Keratinocyte (primary cell): ENCODE results near the gene TTC28. TPM values are rescaled to one million over a fixed set of nuclear protein-coding genes. Genes with fewer than 3 reads are reported as not detected.

ENCODE experiments used
- DNase-seq: peaks from one replicate; pipeline ENCODE4 v3.0.0-alpha.2; 2011; ENCODE audit warnings: low read depth, missing footprints, low spot score
- FAIRE-seq: peaks from 2 replicates; lab custom pipeline; 2011; peaks lifted over from hg19 to GRCh38; lab: Jason Lieb, UNC
- H2AFZ ChIP-seq: 2 replicates; pipeline ENCODE4 v1.6.0; 2012; ENCODE audit warnings: low read length, control low read depth, inconsistent platforms; ENCODE audit not compliant: control insufficient read depth
- H3K27ac ChIP-seq: 2 replicates; pipeline ENCODE4 v1.5.1; 2011; ENCODE audit warnings: low read length; ENCODE audit not compliant: control insufficient read depth, insufficient read depth
- H3K27me3 ChIP-seq: 3 replicates; pipeline ENCODE4 v1.6.0; 2011; ENCODE audit warnings: low read length; ENCODE audit not compliant: control insufficient read depth, insufficient read depth; ENCODE audit errors: extremely low read depth
- H3K36me3 ChIP-seq, 2 experiments: 2 replicates in 1 of 2; 3 replicates in 1 of 2; pipeline ENCODE4 v1.5.1; 2011; ENCODE audit warnings: low read length in 2 of 2, mild to moderate bottlenecking in 1 of 2; ENCODE audit not compliant: control insufficient read depth in 2 of 2, insufficient read depth in 2 of 2; ENCODE audit errors: extremely low read depth in 1 of 2
- H3K4me1 ChIP-seq: 3 replicates; pipeline ENCODE4 v1.5.1; 2011; ENCODE audit warnings: low read length; ENCODE audit not compliant: control insufficient read depth, insufficient read depth; ENCODE audit errors: extremely low read depth
- H3K4me2 ChIP-seq: 3 replicates; pipeline ENCODE4 v1.6.0; 2011; ENCODE audit warnings: low read depth, low read length; ENCODE audit not compliant: control insufficient read depth, insufficient read depth; ENCODE audit errors: extremely low read depth
- H3K4me3 ChIP-seq, 3 experiments: fragments of 200-600 bp in 1 of 3; sonication (generic) in 1 of 3; 2 replicates in 2 of 3; 3 replicates in 1 of 3; pipeline ENCODE4 v1.5.1; 2011 to 2016; ENCODE audit warnings: low read length in 3 of 3, mild to moderate bottlenecking in 3 of 3, control low read depth in 2 of 3, inconsistent platforms in 1 of 3, low read depth in 1 of 3, mixed read lengths in 1 of 3, mixed run types in 1 of 3, moderate library complexity in 1 of 3; ENCODE audit not compliant: control insufficient read depth in 2 of 3, insufficient read depth in 2 of 3; ENCODE audit errors: extremely low read depth in 1 of 3
- H3K79me2 ChIP-seq: 2 replicates; pipeline ENCODE4 v1.6.0; 2012; ENCODE audit warnings: low read length; ENCODE audit not compliant: control insufficient read depth, insufficient read depth
- H3K9ac ChIP-seq: 3 replicates; pipeline ENCODE4 v1.6.0; 2011; ENCODE audit warnings: low read length; ENCODE audit not compliant: control insufficient read depth, insufficient read depth; ENCODE audit errors: extremely low read depth
- H3K9me1 ChIP-seq: 3 replicates; pipeline ENCODE4 v1.6.0; 2011; ENCODE audit warnings: low read length; ENCODE audit not compliant: control insufficient read depth, insufficient read depth; ENCODE audit errors: extremely low read depth
- H3K9me3 ChIP-seq: 2 replicates; pipeline ENCODE4 v1.5.1; 2012; ENCODE audit warnings: low read depth, low read length; ENCODE audit not compliant: control insufficient read depth
- H4K20me1 ChIP-seq: 3 replicates; pipeline ENCODE4 v1.6.0; 2011; ENCODE audit warnings: low read length; ENCODE audit not compliant: control insufficient read depth, insufficient read depth; ENCODE audit errors: extremely low read depth
- EZH2 ChIP-seq: IDR thresholded peaks from one replicate; pipeline ENCODE4 v1.6.1; 2012; ENCODE audit warnings: inconsistent platforms, mild to moderate bottlenecking, low read length, moderate library complexity
- dilution Hi-C: fragments of 300-500 bp; cut with MboI; formaldehyde crosslinking; loops from one replicate; pipeline ENCODE4 v1.7.0; 2020; ENCODE audit warnings: low sequenced_read_pairs; ENCODE audit not compliant: extremely low pct_ligation_motif_present
- polyA plus RNA-seq, 5 experiments: library from polyadenylated mRNA; depleted of rRNA in 3 of 5; stranded (reverse) in 3 of 5; stranded (forward) in 1 of 5; unstranded in 1 of 5; fragments of >200 nt; gene quantifications; 1 replicate in 1 of 5; 2 replicates in 3 of 5; 3 replicates in 1 of 5; pipeline versions ENCODE4 v1.2.1 to v1.2.3, GENCODE V29; 2011 to 2012; ENCODE audit warnings: missing spikeins in 2 of 5, low read depth in 1 of 5, low replicate concordance in 1 of 5
- small RNA-seq, 3 experiments: library from RNA; depleted of rRNA; stranded (forward); fragments of <200 nt; gene quantifications; one replicate each; pipeline ENCODE3, GENCODE V24; 2012; ENCODE audit warnings: low read depth in 3 of 3, low replicate concordance in 1 of 3; ENCODE audit not compliant: insufficient read length in 3 of 3
- TF ChIP-seq, protein P1 (sequence below), 3 experiments: IDR thresholded peaks in 1 of 3; conservative IDR thresholded peaks in 1 of 3; optimal IDR thresholded peaks in 1 of 3; 2 replicates in 2 of 3; 3 replicates in 1 of 3; pipeline versions ENCODE3 to v1.5.1; 2011; ENCODE audit warnings: low read length in 3 of 3, mild to moderate bottlenecking in 3 of 3, moderate library complexity in 2 of 3, control low read depth in 1 of 3, inconsistent platforms in 1 of 3; ENCODE audit not compliant: insufficient read depth in 2 of 3; ENCODE audit errors: extremely low read depth in 1 of 3

Gene TTC28
- polyA plus RNA-seq, 1 donor (not counting 4 experiments of a cell fraction or from before 2014, with no cell fraction given), result 0.66 TPM

DNA sequence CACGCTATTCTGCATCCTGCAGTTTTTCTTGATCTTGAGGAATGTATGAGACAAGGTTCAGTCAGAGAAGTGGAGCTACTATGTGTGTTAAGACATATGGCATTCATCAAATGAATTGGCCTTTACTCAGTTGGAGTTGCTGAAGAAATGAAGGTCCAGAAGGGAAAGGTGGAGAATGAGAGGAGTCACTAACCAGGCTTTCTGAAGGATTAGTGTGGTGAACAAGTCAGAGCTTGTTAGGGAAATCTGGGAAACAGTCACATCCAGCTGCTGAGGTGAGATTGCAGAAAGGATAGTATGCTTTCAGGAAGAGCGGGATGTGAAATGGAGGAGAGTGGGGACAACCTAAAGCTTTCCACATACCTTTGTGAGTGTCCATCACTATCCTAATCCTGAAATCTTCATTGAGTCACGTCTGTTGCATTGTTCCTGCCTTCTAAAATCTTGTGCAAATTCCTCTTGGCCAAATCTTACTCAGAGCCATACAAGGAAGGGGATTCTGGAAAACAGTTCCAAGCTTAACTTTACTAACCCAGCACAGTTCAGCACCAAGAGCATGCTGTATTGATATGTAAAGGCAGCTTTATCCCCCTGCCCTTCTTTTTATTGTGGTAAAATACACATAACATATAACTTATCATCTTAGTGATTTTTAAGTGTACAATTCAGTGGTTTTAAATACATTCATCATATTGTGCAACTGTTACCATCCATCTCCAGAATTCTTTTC, 749.1 kb downstream of the TTC28 start:
- H3K4me2 ChIP-seq, result peak overlapping the region; percentile 37
- peaks cover 15% of the 10 kb centered on the region for H3K4me1 ChIP-seq
- no peak overlapping the region for H3K4me3 ChIP-seq
- no peaks in the 10 kb centered on the region for H3K36me3 ChIP-seq
- H3K27me3 ChIP-seq, result no peaks in the 10 kb centered on the region
- no peaks in the 10 kb centered on the region for H3K9me3 ChIP-seq
- H4K20me1 ChIP-seq, result no peaks in the 10 kb centered on the region
- FAIRE-seq, result peak; percentile 100
- DNase-seq, result peak; percentile 75
- dilution Hi-C loops, result no loop called here
- H3K27ac ChIP-seq, result no peak overlapping the region
- no peaks in the 10 kb centered on the region for H3K9me1 ChIP-seq
- no peak overlapping the region for H3K9ac ChIP-seq
- no peaks in the 10 kb centered on the region for H3K79me2 ChIP-seq
- TF ChIP-seq EZH2, result no peak
- TF ChIP-seq, protein P1, sequence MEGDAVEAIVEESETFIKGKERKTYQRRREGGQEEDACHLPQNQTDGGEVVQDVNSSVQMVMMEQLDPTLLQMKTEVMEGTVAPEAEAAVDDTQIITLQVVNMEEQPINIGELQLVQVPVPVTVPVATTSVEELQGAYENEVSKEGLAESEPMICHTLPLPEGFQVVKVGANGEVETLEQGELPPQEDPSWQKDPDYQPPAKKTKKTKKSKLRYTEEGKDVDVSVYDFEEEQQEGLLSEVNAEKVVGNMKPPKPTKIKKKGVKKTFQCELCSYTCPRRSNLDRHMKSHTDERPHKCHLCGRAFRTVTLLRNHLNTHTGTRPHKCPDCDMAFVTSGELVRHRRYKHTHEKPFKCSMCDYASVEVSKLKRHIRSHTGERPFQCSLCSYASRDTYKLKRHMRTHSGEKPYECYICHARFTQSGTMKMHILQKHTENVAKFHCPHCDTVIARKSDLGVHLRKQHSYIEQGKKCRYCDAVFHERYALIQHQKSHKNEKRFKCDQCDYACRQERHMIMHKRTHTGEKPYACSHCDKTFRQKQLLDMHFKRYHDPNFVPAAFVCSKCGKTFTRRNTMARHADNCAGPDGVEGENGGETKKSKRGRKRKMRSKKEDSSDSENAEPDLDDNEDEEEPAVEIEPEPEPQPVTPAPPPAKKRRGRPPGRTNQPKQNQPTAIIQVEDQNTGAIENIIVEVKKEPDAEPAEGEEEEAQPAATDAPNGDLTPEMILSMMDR (optimal IDR thresholded peaks at IDR 0.05 in 1 of 3, IDR thresholded peaks at IDR 0.05 in 1 of 3, conservative IDR thresholded peaks at IDR 0.05 in 1 of 3; ENCODE audit: extremely low read depth in 1 of 3, insufficient read depth in 2 of 3, low read length in 3 of 3), result no peak
- H2AFZ ChIP-seq, result no peak overlapping the region

Small RNAs within 50 kb of the gene (small RNA-seq; reads per million reads assigned to genes)
- 0 reads per million in 3 experiments for gene MIR5739
- 0 reads per million in 3 experiments for gene RF00019
- gene RF00150, result 0 reads per million in 3 experiments
- 0 reads per million in 3 experiments for gene RF02200
- gene RN7SL162P, result 0 reads per million in 3 experiments

Other genes starting within 250 kb of the TTC28 start
- gene CHEK2, start 62.0 kb upstream of the TTC28 start, polyA plus RNA-seq, result 18.9 to 29.5 TPM (median 28.2 TPM) in 3 replicates
- 8.9 to 13.8 TPM (median 12.5 TPM) in 3 replicates for gene HSCB, start 62.2 kb upstream of the TTC28 start, polyA plus RNA-seq
- 3.3 to 8.8 TPM (median 4.9 TPM) in 3 replicates for gene CCDC117, start 92.9 kb upstream of the TTC28 start, polyA plus RNA-seq
- 65.2 to 88.7 TPM (median 71.9 TPM) in 3 replicates for gene XBP1, start 120.7 kb upstream of the TTC28 start, polyA plus RNA-seq
- gene ZNRF3, start 203.7 kb upstream of the TTC28 start, polyA plus RNA-seq, result 2.1 to 4.0 TPM (median 2.6 TPM) in 3 replicates